Fibroblast of lung (primary cell): Measurements from ENCODE around the gene NOL4L. TPM values are rescaled to one million over a fixed set of nuclear protein-coding genes. Genes with fewer than 3 reads are reported as not detected.
A peak's percentile ranks its signal among the peaks of the same experiment; 100 is the strongest.

Experiments used
- DNase-seq, 2 donors: peaks; one replicate each; pipeline versions ENCODE4 v3.0.0 to v3.0.0-alpha.2; 2010; ENCODE audit warnings: low read depth in 2 of 2
- H2AFZ ChIP-seq: 2 replicates; pipeline ENCODE4 v1.5.1; 2012; ENCODE audit warnings: low read length, control low read depth, inconsistent platforms
- H3K27ac ChIP-seq: 2 replicates; pipeline ENCODE4 v1.5.1; 2011; ENCODE audit warnings: low read length, control low read depth; ENCODE audit not compliant: insufficient read depth
- H3K27me3 ChIP-seq: 2 replicates; pipeline ENCODE4 v1.5.1; 2011; ENCODE audit warnings: mild to moderate bottlenecking, low read length; ENCODE audit not compliant: control insufficient read depth, insufficient read depth
- H3K36me3 ChIP-seq: 2 replicates; pipeline ENCODE4 v1.5.1; 2011; ENCODE audit warnings: low read length; ENCODE audit not compliant: control insufficient read depth, insufficient read depth
- H3K4me1 ChIP-seq: 2 replicates; pipeline ENCODE4 v1.5.1; 2011; ENCODE audit warnings: low read length; ENCODE audit not compliant: control insufficient read depth, insufficient read depth; ENCODE audit errors: extremely low read depth
- H3K4me2 ChIP-seq: 2 replicates; pipeline ENCODE4 v1.5.1; 2011; ENCODE audit warnings: low read length, control low read depth; ENCODE audit not compliant: insufficient read depth; ENCODE audit errors: extremely low read depth
- H3K4me3 ChIP-seq, 4 experiments: fragments of 200-600 bp in 1 of 4; sonication (generic) in 1 of 4; replicated peaks in 1 of 4; 2 replicates each; pipeline ENCODE4 v1.5.1; 2011 to 2016; ENCODE audit warnings: low read length in 4 of 4, low read depth in 3 of 4, mild to moderate bottlenecking in 3 of 4, control low read depth in 2 of 4, inconsistent platforms in 1 of 4, mixed read lengths in 1 of 4; ENCODE audit not compliant: insufficient read depth in 1 of 4; ENCODE audit errors: control extremely low read depth in 1 of 4
- H3K79me2 ChIP-seq: 2 replicates; pipeline ENCODE4 v1.5.1; 2012; ENCODE audit warnings: mild to moderate bottlenecking, low read length, inconsistent platforms; ENCODE audit not compliant: control insufficient read depth, insufficient read depth
- H3K9ac ChIP-seq: 2 replicates; pipeline ENCODE4 v1.5.1; 2011; ENCODE audit warnings: mild to moderate bottlenecking, low read length, control low read depth; ENCODE audit not compliant: insufficient read depth
- H3K9me3 ChIP-seq: 2 replicates; pipeline ENCODE4 v1.5.1; 2012; ENCODE audit warnings: low read depth, low read length; ENCODE audit not compliant: control insufficient read depth, insufficient read depth
- H4K20me1 ChIP-seq: 2 replicates; pipeline ENCODE4 v1.5.1; 2011; ENCODE audit warnings: low read length; ENCODE audit not compliant: control insufficient read depth, insufficient read depth; ENCODE audit errors: extremely low read depth
- CTCF ChIP-seq, 2 donors: IDR thresholded peaks in 1 of 2; conservative IDR thresholded peaks in 1 of 2; 1 replicate in 1 of 2; 2 replicates in 1 of 2; pipeline ENCODE4 v1.5.1; 2011 to 2012; ENCODE audit warnings: low read length in 2 of 2, control low read depth in 1 of 2, inconsistent platforms in 1 of 2, low read depth in 1 of 2, mild to moderate bottlenecking in 1 of 2
- EZH2 ChIP-seq: IDR thresholded peaks from 2 replicates; pipeline ENCODE4 v1.5.1; 2012; ENCODE audit warnings: low read length, control low read depth, mild to moderate bottlenecking; ENCODE audit errors: missing control alignments
- polyA plus RNA-seq, 2 donors: library from polyadenylated mRNA; depleted of rRNA in 1 of 2; stranded (reverse) in 1 of 2; unstranded in 1 of 2; fragments of >200 nt; gene quantifications; 2 replicates each; pipeline ENCODE4 v1.2.1, GENCODE V29; 2011 to 2012; ENCODE audit warnings: missing spikeins in 1 of 2
- total RNA-seq: library from RNA; depleted of rRNA; stranded (reverse); fragments of >200 nt; gene quantifications from 2 replicates; pipeline ENCODE4 v1.2.1, GENCODE V29; 2014

The NOL4L gene
- total and polyA plus RNA-seq, 2 donors (not counting 1 experiment from before 2014, with no cell fraction given): 3.2 to 4.0 TPM

- H3K27ac ChIP-seq: peak overlapping the region; percentile 64
- H4K20me1 ChIP-seq: no peaks in the 10 kb centered on the region
- H2AFZ ChIP-seq: no peak overlapping the region
- no peak overlapping the region for H3K4me2 ChIP-seq
- H3K4me3 ChIP-seq: no peak overlapping the region
- no peaks in the 10 kb centered on the region for H3K27me3 ChIP-seq
- no peaks in the 10 kb centered on the region for H3K9me3 ChIP-seq
- H3K79me2 ChIP-seq: no peaks in the 10 kb centered on the region
- DNase-seq: peak; percentile 86 to 87
- no peak overlapping the region for H3K9ac ChIP-seq
- peaks cover 1% of the 10 kb centered on the region for H3K36me3 ChIP-seq
- TF ChIP-seq CTCF (conservative IDR thresholded peaks at IDR 0.05 in 1 of 2, IDR thresholded peaks at IDR 0.05 in 1 of 2; ENCODE audit: low read depth in 1 of 2, low read length in 2 of 2): no peak
- no peak for TF ChIP-seq EZH2
- peaks cover 11% of the 10 kb centered on the region for H3K4me1 ChIP-seq
Observed at GRCh38 chr20:32465092-32465900, 119.8 kb downstream of the NOL4L start.

- no peak overlapping the region for H3K9ac ChIP-seq
- H2AFZ ChIP-seq: no peak overlapping the region
- no peak overlapping the region for H3K27ac ChIP-seq
- no peak for DNase-seq
- no peaks in the 10 kb centered on the region for H3K9me3 ChIP-seq
- peaks cover 11% of the 10 kb centered on the region for H3K4me1 ChIP-seq
- H3K4me2 ChIP-seq: no peak overlapping the region
- TF ChIP-seq EZH2 (no peak), CTCF (conservative IDR thresholded peaks at IDR 0.05 in 1 of 2, IDR thresholded peaks at IDR 0.05 in 1 of 2; ENCODE audit: low read depth in 1 of 2, low read length in 2 of 2) (no peak)
- H3K27me3 ChIP-seq: no peaks in the 10 kb centered on the region
- peaks cover 1% of the 10 kb centered on the region for H3K36me3 ChIP-seq
- no peaks in the 10 kb centered on the region for H4K20me1 ChIP-seq
- H3K79me2 ChIP-seq: no peaks in the 10 kb centered on the region
- no peak overlapping the region for H3K4me3 ChIP-seq
Observed at GRCh38 chr20:32464401-32465091, 120.6 kb downstream of the NOL4L start.

GRCh38 chr20:32463642-32464400 lies 121.3 kb downstream of the NOL4L start:
- H3K79me2 ChIP-seq: no peaks in the 10 kb centered on the region
- TF ChIP-seq CTCF (conservative IDR thresholded peaks at IDR 0.05 in 1 of 2, IDR thresholded peaks at IDR 0.05 in 1 of 2; ENCODE audit: low read depth in 1 of 2, low read length in 2 of 2) (no peak), EZH2 (no peak)
- H4K20me1 ChIP-seq: no peaks in the 10 kb centered on the region
- no peaks in the 10 kb centered on the region for H3K27me3 ChIP-seq
- no peak overlapping the region for H3K9ac ChIP-seq
- H3K36me3 ChIP-seq: peaks cover 1% of the 10 kb centered on the region
- H3K4me2 ChIP-seq: no peak overlapping the region
- H3K4me1 ChIP-seq: peaks cover 11% of the 10 kb centered on the region
- H2AFZ ChIP-seq: no peak overlapping the region
- peak in 1 of 2 donors; percentile 47 for DNase-seq
- no peak overlapping the region for H3K4me3 ChIP-seq
- H3K9me3 ChIP-seq: no peaks in the 10 kb centered on the region
- no peak overlapping the region for H3K27ac ChIP-seq
